Peyer's patch (tissue), 4 donors: ENCODE data around the gene BMP7.

Experiments
- POLR2A ChIP-seq, 2 donors: fragments of 450-650 bp; IDR thresholded peaks; one replicate each; pipeline ENCODE4 v1.5.1; 2017; ENCODE audit warnings: antibody characterized with exemption in 2 of 2, mild to moderate bottlenecking in 2 of 2, moderate library complexity in 2 of 2
- TF ChIP-seq, protein P1 (sequence below), 6 experiments: fragments of 450-650 bp in 4 of 6; fragments of 200-600 bp in 2 of 6; sonication (generic) in 1 of 6; IDR thresholded peaks; one replicate each; pipeline ENCODE4 v1.5.1; 2017 to 2019; ENCODE audit warnings: antibody characterized with exemption in 6 of 6, mild to moderate bottlenecking in 3 of 6, moderate library complexity in 1 of 6

DNA sequence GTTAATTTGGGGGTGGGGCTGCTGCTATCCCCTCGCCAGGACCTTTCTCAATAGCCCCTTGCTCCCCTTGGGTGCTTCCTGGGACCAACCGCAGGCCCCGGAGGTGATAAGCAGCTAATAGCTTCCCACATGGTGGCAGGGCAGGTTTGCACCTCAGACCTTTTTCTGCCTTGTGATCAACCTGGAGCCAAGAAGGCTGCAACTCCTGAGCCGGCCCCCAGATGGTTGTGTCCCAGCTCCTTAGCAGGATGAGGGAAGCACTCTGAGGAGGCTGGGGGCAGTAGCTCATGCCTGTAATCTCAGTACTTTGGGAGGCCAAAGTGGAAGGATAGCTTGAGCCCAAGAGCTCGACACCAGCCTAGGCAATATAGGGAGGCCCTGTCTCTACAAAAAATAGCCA lies 85.5 kb downstream of the BMP7 start:
- TF ChIP-seq, protein P1, sequence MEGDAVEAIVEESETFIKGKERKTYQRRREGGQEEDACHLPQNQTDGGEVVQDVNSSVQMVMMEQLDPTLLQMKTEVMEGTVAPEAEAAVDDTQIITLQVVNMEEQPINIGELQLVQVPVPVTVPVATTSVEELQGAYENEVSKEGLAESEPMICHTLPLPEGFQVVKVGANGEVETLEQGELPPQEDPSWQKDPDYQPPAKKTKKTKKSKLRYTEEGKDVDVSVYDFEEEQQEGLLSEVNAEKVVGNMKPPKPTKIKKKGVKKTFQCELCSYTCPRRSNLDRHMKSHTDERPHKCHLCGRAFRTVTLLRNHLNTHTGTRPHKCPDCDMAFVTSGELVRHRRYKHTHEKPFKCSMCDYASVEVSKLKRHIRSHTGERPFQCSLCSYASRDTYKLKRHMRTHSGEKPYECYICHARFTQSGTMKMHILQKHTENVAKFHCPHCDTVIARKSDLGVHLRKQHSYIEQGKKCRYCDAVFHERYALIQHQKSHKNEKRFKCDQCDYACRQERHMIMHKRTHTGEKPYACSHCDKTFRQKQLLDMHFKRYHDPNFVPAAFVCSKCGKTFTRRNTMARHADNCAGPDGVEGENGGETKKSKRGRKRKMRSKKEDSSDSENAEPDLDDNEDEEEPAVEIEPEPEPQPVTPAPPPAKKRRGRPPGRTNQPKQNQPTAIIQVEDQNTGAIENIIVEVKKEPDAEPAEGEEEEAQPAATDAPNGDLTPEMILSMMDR (IDR thresholded peaks at IDR 0.05) = no peak
- no peak for TF ChIP-seq POLR2A (IDR thresholded peaks at IDR 0.05)
